A549 (cell line): Measurements from ENCODE around the gene PHF21A. TPM values are rescaled to one million over a fixed set of nuclear protein-coding genes. Genes with fewer than 3 reads are reported as not detected.

Source experiments
- ATAC-seq, 2 experiments: fragments of 200-7000 bp in 1 of 2; fragments of >200 bp in 1 of 2; cut with Nextera tagmentation in 1 of 2; cut with Tn5 transposase in 1 of 2; 3 replicates each; pipeline versions ENCODE4 v1.8.0 to v1.9.1; 2018 to 2020; ENCODE audit warnings: mild to moderate bottlenecking in 1 of 2, moderate library complexity in 1 of 2
- CTCF ChIA-PET: fragments of 300-600 bp; sonication (Branson Sonifier 250); formaldehyde crosslinking; extraction: SDS; loops from one replicate; lab custom pipeline; 2021; ENCODE audit warnings: antibody characterized with exemption, inconsistent platforms; lab: Yijun Ruan, JAX
- POLR2A ChIA-PET: fragments of 350-600 bp; formaldehyde crosslinking; extraction: SDS; loops from one replicate; lab custom pipeline; 2021; ENCODE audit warnings: antibody characterized with exemption, inconsistent platforms; lab: Yijun Ruan, JAX
- DNase-seq, 2 experiments: peaks; one replicate each; pipeline versions ENCODE4 v3.0.0 to v3.0.0-alpha.2; 2011 to 2016; ENCODE audit warnings: low read depth in 1 of 2, low spot score in 1 of 2
- FAIRE-seq: peaks from 2 replicates; lab custom pipeline; 2011; peaks lifted over from hg19 to GRCh38; lab: Jason Lieb, UNC
- H3K27ac ChIP-seq, 2 experiments: fragments of >200 bp; sonication (Bioruptor Twin); formaldehyde crosslinking; 3 replicates each; pipeline ENCODE4 v1.5.1; 2016 to 2017
- H3K4me1 ChIP-seq: fragments of >200 bp; sonication (Bioruptor Twin); formaldehyde crosslinking; 3 replicates; pipeline ENCODE4 v1.6.1; 2016
- H3K4me2 ChIP-seq: fragments of >200 bp; sonication (Bioruptor Twin); formaldehyde crosslinking; 3 replicates; pipeline ENCODE4 v1.6.1; 2016
- H3K4me3 ChIP-seq: fragments of >200 bp; sonication (Bioruptor Twin); formaldehyde crosslinking; 3 replicates; pipeline ENCODE4 v1.5.1; 2016
- H3K9me3 ChIP-seq: fragments of >200 bp; sonication (Bioruptor Twin); formaldehyde crosslinking; 3 replicates; pipeline ENCODE4 v1.6.1; 2016
- BCL3 ChIP-seq: fragments of >200 bp; sonication (Bioruptor Twin); formaldehyde crosslinking; IDR thresholded peaks from 3 replicates; pipeline ENCODE4 v1.6.1; 2016
- BHLHE40 ChIP-seq: IDR thresholded peaks from 2 replicates; pipeline ENCODE4 v1.6.1; 2012; ENCODE audit warnings: low read depth, low read length, inconsistent platforms
- CBX2 ChIP-seq: fragments of 200-600 bp; sonication (generic); IDR thresholded peaks from 2 replicates; pipeline ENCODE4 v1.6.1; 2016; ENCODE audit warnings: low read depth, mild to moderate bottlenecking, borderline replicate concordance
- CEBPB ChIP-seq, 2 experiments: fragments of >200 bp in 1 of 2; sonication (Bioruptor Twin) in 1 of 2; formaldehyde crosslinking in 1 of 2; IDR thresholded peaks; 2 replicates each; pipeline ENCODE4 v1.6.1; 2012 to 2016
- ELK1 ChIP-seq: fragments of 150-350 bp; IDR thresholded peaks from 2 replicates; pipeline ENCODE4 v1.6.1; 2014; ENCODE audit warnings: low read depth, mild to moderate bottlenecking, low read length
- FOSB ChIP-seq: fragments of 250-450 bp; sonication (Bioruptor Pico); IDR thresholded peaks from 2 replicates; pipeline ENCODE4 v1.5.0; 2020; ENCODE audit warnings: mild to moderate bottlenecking, moderate library complexity
- HDAC2 ChIP-seq: fragments of 200-600 bp; sonication (generic); IDR thresholded peaks from 2 replicates; pipeline ENCODE4 v1.6.1; 2016
- HMGXB4 ChIP-seq: fragments of 250-450 bp; sonication (Bioruptor Pico); IDR thresholded peaks from 2 replicates; pipeline ENCODE4 v1.5.0; 2021; ENCODE audit warnings: mild to moderate bottlenecking, moderate library complexity, borderline replicate concordance
- HOXA7 ChIP-seq: fragments of 250-450 bp; sonication (Bioruptor Pico); IDR thresholded peaks from 2 replicates; pipeline ENCODE4 v1.5.0; 2020; ENCODE audit warnings: mild to moderate bottlenecking, moderate library complexity
- HOXB13 ChIP-seq: fragments of 250-450 bp; sonication (Bioruptor Pico); IDR thresholded peaks from 2 replicates; pipeline ENCODE4 v1.5.0; 2020; ENCODE audit warnings: low read depth, mild to moderate bottlenecking, moderate library complexity
- JUNB ChIP-seq: fragments of >200 bp; sonication (Bioruptor Twin); formaldehyde crosslinking; IDR thresholded peaks from 2 replicates; pipeline ENCODE4 v1.6.1; 2016
- KDM1A ChIP-seq: fragments of 200-600 bp; sonication (generic); IDR thresholded peaks from 2 replicates; pipeline ENCODE4 v1.6.1; 2016; ENCODE audit warnings: low read depth, mild to moderate bottlenecking
- MAZ ChIP-seq: fragments of 150-350 bp; IDR thresholded peaks from 2 replicates; pipeline ENCODE4 v1.6.1; 2014; ENCODE audit warnings: antibody characterized with exemption, low read depth, low read length, borderline replicate concordance
- MYC ChIP-seq: IDR thresholded peaks from 2 replicates; pipeline ENCODE4 v1.6.1; 2012; ENCODE audit warnings: mild to moderate bottlenecking, inconsistent platforms, low read length, improper control_type of control experiment, borderline replicate concordance
- NFE2L2 ChIP-seq: fragments of 150-350 bp; conservative IDR thresholded peaks from 2 replicates; pipeline ENCODE4 v1.6.1; 2014; ENCODE audit warnings: low read length
- NPAS2 ChIP-seq: fragments of 250-450 bp; sonication (Bioruptor Pico); IDR thresholded peaks from 2 replicates; pipeline ENCODE4 v1.8.0; 2022; ENCODE audit warnings: mild to moderate bottlenecking, moderate library complexity, borderline replicate concordance
- RFX5 ChIP-seq: fragments of 450-650 bp; IDR thresholded peaks from 2 replicates; pipeline ENCODE4 v1.7.1; 2014; ENCODE audit warnings: antibody characterized with exemption, mild to moderate bottlenecking, moderate library complexity
- TFCP2L1 ChIP-seq: fragments of 250-450 bp; sonication (Bioruptor Pico); IDR thresholded peaks from 2 replicates; pipeline ENCODE4 v1.5.0; 2021; ENCODE audit warnings: mild to moderate bottlenecking
- TP53 ChIP-seq: fragments of 250-450 bp; sonication (Bioruptor Pico); IDR thresholded peaks from 2 replicates; pipeline ENCODE4 v1.5.0; 2021; ENCODE audit warnings: mild to moderate bottlenecking, moderate library complexity
- ZC3H11A ChIP-seq: fragments of 450-650 bp; IDR thresholded peaks from 2 replicates; pipeline ENCODE4 v1.6.1; 2014; ENCODE audit warnings: antibody characterized with exemption, mild to moderate bottlenecking
- ZFP36 ChIP-seq: fragments of 450-650 bp; IDR thresholded peaks from 2 replicates; pipeline ENCODE4 v1.6.1; 2014; ENCODE audit warnings: borderline replicate concordance; ENCODE audit not compliant: partially characterized antibody
- ZNF302 ChIP-seq: fragments of 250-450 bp; sonication (Bioruptor Pico); IDR thresholded peaks from 2 replicates; pipeline ENCODE4 v1.9.0; 2021; ENCODE audit warnings: inconsistent platforms, mild to moderate bottlenecking, moderate library complexity
- ZSCAN20 ChIP-seq: fragments of 250-450 bp; sonication (Bioruptor Pico); IDR thresholded peaks from 2 replicates; pipeline ENCODE4 v1.8.0; 2022; ENCODE audit warnings: mild to moderate bottlenecking, moderate library complexity
- WGBS: methylation state at CpG from one replicate; pipeline ENCODE4 v1.1.6; 2017; ENCODE audit errors: missing lambda C conversion rate; 5-methylcytosine and 5-hydroxymethylcytosine counted together
- polyA plus RNA-seq, 4 experiments: library from polyadenylated mRNA; depleted of rRNA in 3 of 4; stranded (reverse); fragments of >200 nt; fragmentation: RNase III in 1 of 4; extraction: RNeasy Plus Mini Kit Qiagen cat#74134 plus additional on column Dnase treatment in 1 of 4; gene quantifications; 2 replicates in 3 of 4; 3 replicates in 1 of 4; pipeline ENCODE4 v1.2.3, GENCODE V29; 2011 to 2017

Gene PHF21A
- polyA plus RNA-seq, 2 of the 4 experiments (the other 2 are of a cell fraction): 20.0 to 31.9 TPM

DNA sequence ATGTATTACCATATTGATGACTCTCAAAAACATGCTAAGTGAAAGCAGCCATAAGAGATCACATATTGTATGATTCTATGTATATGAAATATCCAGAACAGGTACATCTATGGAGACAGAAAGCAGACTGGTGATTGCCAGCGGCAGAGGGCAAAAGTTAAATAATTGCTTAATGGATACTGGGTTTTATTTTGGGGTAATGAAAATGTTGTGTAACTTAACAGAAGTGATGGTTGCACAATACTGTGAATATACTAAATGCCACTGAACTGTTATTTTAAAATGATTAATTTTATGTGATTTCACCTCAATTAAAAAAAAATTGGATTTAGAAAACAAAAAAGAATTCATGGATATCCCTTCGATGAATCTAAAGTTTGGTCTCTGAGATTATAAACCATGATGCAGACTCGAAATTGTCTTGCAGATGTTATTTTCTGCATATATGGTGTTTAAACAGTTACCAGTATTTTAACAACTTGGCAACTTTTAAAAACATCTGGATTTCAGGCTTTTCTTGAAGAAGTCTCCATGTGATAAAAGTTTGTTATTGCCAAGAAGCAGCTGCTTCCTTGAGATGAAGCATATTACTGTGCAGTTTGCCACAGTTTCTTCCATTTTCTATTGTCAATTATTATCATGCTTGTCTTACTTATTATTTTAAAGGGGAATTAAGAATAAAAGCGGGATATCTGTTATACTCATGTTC, 160.7 kb downstream of the PHF21A start:
- CTCF ChIA-PET: no interaction called here
- Histone ChIP-seq H3K4me1 (no peaks in the 10 kb centered on the region), H3K9me3 (no peaks in the 10 kb centered on the region), H3K4me2 (no peak overlapping the region)
- TF ChIP-seq CEBPB (IDR thresholded peaks at IDR 0.05) (no peak), TP53 (no peak), NPAS2 (CRISPR knock-in tag) (no peak), JUNB (no peak), MYC (no peak), HOXA7 (CRISPR knock-in tag) (no peak), ZFP36 (no peak), BHLHE40 (no peak), HDAC2 (no peak), RFX5 (no peak), ZSCAN20 (CRISPR knock-in tag) (no peak), ELK1 (no peak)
- TF ChIP-seq, all 56 proteins: peak for 0
- no peak overlapping the region for H3K27ac ChIP-seq
- DNase-seq: no peak
- ATAC-seq: no peak
- POLR2A ChIA-PET: no interaction called here
- no peak overlapping the region for H3K4me3 ChIP-seq
- WGBS: 85% methylated on average over 4 of the region's 4 CpGs
- no peak for FAIRE-seq

DNA sequence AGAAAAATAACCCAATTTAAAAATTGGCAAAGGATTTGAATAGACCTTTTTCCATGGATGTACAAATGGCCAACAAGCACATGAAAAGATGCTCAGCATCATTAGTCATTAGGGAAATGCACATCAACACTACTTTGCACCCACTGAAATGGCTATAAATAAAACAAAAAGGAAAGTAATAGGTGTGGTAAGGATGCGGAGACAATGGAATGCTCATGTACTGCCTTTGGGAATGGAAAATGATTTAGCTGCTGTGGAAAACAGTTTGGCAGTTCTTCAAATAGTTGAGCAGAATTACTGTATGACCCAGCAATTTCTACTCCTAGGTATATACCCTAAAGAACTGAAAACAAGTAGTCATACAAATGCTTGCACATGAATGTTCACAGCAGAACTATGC, 161.4 kb downstream of the PHF21A start:
- no peak overlapping the region for H3K27ac ChIP-seq
- H3K9me3 ChIP-seq: no peaks in the 10 kb centered on the region
- ChIA-PET CTCF (interaction anchor here (1.1 to 1.7 kb wide), 2 partner anchors 11 to 33 kb away, joined by 5 to 6 read pairs; no protein-coding TSS in a partner anchor), POLR2A (no interaction called here)
- WGBS: 95% methylated on average over 1 of the region's 1 CpG
- no peak for FAIRE-seq
- H3K4me1 ChIP-seq: no peaks in the 10 kb centered on the region
- H3K4me3 ChIP-seq: no peak overlapping the region
- DNase-seq: no peak
- H3K4me2 ChIP-seq: no peak overlapping the region
- TF ChIP-seq HOXA7 (CRISPR knock-in tag) (no peak), ZNF302 (CRISPR knock-in tag) (no peak), TFCP2L1 (no peak), HDAC2 (no peak), HMGXB4 (CRISPR knock-in tag) (no peak)
- ATAC-seq: no peak

- Histone ChIP-seq H3K4me1 (no peaks in the 10 kb centered on the region), H3K4me3 (no peak overlapping the region), H3K4me2 (no peak overlapping the region), H3K9me3 (no peaks in the 10 kb centered on the region), H3K27ac (no peak overlapping the region)
- ATAC-seq: no peak
- FAIRE-seq: no peak
- POLR2A ChIA-PET: interaction anchor here (0.6 kb wide), 1 partner anchor 13 kb away, joined by 3 read pairs; no protein-coding TSS in a partner anchor
- CTCF ChIA-PET: interaction anchor here (0.9 to 5.9 kb wide), 5 partner anchors 16 to 288 kb away, joined by 3 to 47 read pairs (median 3); no protein-coding TSS in a partner anchor
- no peak for DNase-seq
- 83% methylated on average over 1 of the region's 1 CpG for WGBS
- TF ChIP-seq ZFP36 (no peak), TP53 (no peak)
Observed at GRCh38 chr11:45949992-45950407, 171.3 kb downstream of the PHF21A start.

DNA sequence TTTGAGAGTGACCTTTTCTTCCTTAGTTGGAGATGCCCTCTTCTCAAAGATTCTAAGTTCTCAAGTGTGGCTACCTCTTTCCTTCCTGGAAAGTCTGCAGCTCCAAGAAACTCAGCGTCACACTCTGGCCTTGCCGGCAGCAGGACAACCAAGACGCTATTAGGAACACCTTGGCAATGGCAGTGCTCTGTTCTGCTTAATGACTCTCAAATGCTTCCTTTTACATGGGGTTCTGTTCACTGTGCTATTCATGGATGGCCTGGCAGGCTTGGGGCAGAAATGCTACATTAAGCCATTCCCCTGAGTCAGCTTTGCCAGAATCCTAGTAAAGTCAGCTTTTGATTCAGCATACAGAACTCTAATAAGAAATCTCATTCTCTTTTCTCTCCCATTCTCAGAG, 172.9 kb downstream of the PHF21A start:
- ATAC-seq: no peak
- H3K27ac ChIP-seq: no peak overlapping the region
- WGBS: 97% methylated on average over 3 of the region's 3 CpGs
- TF ChIP-seq MAZ: no peak
- TF ChIP-seq NFE2L2: no peak
- no peak for TF ChIP-seq FOSB (CRISPR knock-in tag)
- TF ChIP-seq BCL3: no peak
- no peak for TF ChIP-seq HOXB13 (CRISPR knock-in tag)
- no peak for TF ChIP-seq ZNF302 (CRISPR knock-in tag)
- no peak for TF ChIP-seq TP53
- no peak for TF ChIP-seq KDM1A
- no peak for TF ChIP-seq ZC3H11A
- no peak for TF ChIP-seq CBX2
- TF ChIP-seq BHLHE40: no peak
- TF ChIP-seq, all 56 proteins: peak for 0
- no peak overlapping the region for H3K4me2 ChIP-seq
- no peaks in the 10 kb centered on the region for H3K4me1 ChIP-seq
- H3K4me3 ChIP-seq: no peak overlapping the region
- CTCF ChIA-PET: interaction anchor here (0.6 to 5.9 kb wide), 5 partner anchors 11 to 76 kb away, joined by 3 to 47 read pairs (median 3); no protein-coding TSS in a partner anchor
- DNase-seq: no peak
- POLR2A ChIA-PET: no interaction called here
- no peak for FAIRE-seq
- H3K9me3 ChIP-seq: no peaks in the 10 kb centered on the region
